A549 treated with AZD9567 at 1 μM for 4 hours (cell line): ENCODE data around the gene MGARP. TPM values are rescaled to one million over a fixed set of nuclear protein-coding genes. Genes with fewer than 3 reads are reported as not detected.

Source experiments
- total RNA-seq: library from RNA; stranded (reverse); fragments of 200-300 nt; extraction: Qiagen RNA extraction; gene quantifications from 5 replicates; pipeline ENCODE4 v1.2.3, GENCODE V29; 2022; ENCODE audit not compliant: insufficient read depth

MGARP gene
- total RNA-seq = 0.58 to 0.83 TPM (median 0.67 TPM) in 4 of 5 replicates, not detected in the other

GRCh38 chr4:139279760-139280620, at the start of gene MGARP:
TSS of gene MGARP (minus strand) at chr4:139280225. CDS start at chr4:139280158, 67 bp downstream.

GRCh38 chr4:139301821-139302611, 22.0 kb upstream of the MGARP start, which contains the start of gene NDUFC1:
TSS of gene NDUFC1 (minus strand) at chr4:139302477. CDS start at chr4:139295798, 6,679 bp downstream.

GRCh38 chr4:139301113-139301820, 21.2 kb upstream of the MGARP start, which contains the start of gene NAA15:
TSS of gene NAA15 (plus strand) at chr4:139301505. CDS start at chr4:139301778, 273 bp downstream.

Other genes starting within 250 kb of the MGARP start
- gene ELF2, start 103.0 kb downstream of the MGARP start, total RNA-seq = 10.2 to 16.0 TPM (median 11.8 TPM) in 5 replicates
- gene NAA15, start 21.3 kb upstream of the MGARP start, total RNA-seq = 24.7 to 28.8 TPM (median 25.8 TPM) in 5 replicates
- gene NDUFC1, start 22.3 kb upstream of the MGARP start, total RNA-seq = 42.6 to 78.9 TPM (median 75.1 TPM) in 5 replicates
- gene RAB33B, start 173.9 kb upstream of the MGARP start, total RNA-seq = 2.0 to 2.8 TPM (median 2.5 TPM) in 5 replicates